Umbilical cord (tissue), 2 donors: ENCODE data around the gene SLC6A8. TPM values are rescaled to one million over a fixed set of nuclear protein-coding genes. Genes with fewer than 3 reads are reported as not detected.
"Not testable (repeated sequence)": the region's sequence is repeated elsewhere in the genome, so short reads cannot be mapped to it uniquely, and the experiment has no call there.

Experiments used
- DNase-seq: peaks from one replicate; pipeline ENCODE4 v3.0.0-alpha.2; 2015; ENCODE audit warnings: low spot score
- total RNA-seq: library from RNA; depleted of rRNA; stranded (reverse); fragments of >200 nt; gene quantifications from one replicate; pipeline ENCODE4 v1.2.3, GENCODE V29; 2014; ENCODE audit warnings: low replicate concordance; ENCODE audit not compliant: insufficient read depth

Gene SLC6A8
- total RNA-seq, 1 donor from 2014 or later: 27.0 TPM

DNA sequence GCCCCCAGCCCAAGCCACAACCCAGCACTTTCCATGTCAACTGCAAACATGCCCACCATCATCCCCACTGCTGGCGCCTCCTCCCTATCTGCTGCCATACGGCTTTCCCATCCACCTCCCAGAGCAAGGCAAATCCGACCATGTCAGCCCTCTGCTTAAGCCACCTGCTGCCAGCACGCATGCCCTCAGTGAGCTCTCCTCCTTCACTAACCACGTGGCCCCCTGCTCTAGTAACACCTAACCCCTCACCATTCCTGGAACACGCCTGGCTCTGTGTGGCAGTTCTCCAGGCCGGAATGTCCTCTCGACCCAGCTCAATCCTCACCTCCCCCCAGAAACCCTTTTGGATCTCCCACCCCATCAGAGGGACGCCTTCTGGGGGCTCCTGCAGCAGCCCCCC, 19.1 kb downstream of the SLC6A8 start:
- no peak for DNase-seq

DNA sequence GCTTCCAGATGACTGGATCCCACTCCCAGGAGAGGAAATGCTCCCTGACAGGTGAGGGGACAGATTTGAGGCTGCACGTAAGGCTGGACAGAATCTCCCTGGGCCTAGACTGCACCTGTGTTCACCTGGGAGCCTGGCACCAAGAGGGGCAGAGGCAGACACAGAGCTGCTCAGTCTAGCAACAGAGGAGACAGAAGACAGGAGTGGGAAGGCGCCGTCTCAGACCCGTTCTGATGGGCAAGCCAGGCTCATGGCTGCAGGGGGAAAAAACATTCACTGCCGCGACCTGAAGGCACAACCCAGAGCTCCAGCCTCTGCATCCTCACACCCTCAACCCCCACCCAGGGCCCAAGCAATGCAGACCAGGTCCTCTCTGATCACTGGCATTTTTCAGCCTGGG, 19.7 kb downstream of the SLC6A8 start:
- DNase-seq: no peak

DNA sequence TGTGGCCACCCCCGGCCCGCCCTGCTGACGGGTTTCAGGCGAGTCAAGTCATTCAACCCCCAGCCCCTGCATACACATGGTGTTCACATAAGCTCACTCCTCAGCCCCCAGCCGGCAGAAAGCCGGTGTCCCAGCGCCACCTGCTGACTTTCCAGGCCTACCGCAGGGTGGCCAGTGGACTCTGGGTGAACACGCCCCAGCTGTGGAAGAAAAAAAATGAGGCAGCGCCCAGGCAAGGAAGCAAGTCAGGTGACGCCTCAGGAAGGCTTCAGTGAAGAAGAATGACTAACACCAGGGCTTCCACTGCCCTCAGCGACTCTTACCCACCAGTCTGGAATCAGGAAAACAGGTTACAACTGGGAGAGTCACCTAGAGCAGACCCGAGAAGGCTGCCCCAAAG, 20.7 kb downstream of the SLC6A8 start:
- DNase-seq: peak; percentile 58

DNA sequence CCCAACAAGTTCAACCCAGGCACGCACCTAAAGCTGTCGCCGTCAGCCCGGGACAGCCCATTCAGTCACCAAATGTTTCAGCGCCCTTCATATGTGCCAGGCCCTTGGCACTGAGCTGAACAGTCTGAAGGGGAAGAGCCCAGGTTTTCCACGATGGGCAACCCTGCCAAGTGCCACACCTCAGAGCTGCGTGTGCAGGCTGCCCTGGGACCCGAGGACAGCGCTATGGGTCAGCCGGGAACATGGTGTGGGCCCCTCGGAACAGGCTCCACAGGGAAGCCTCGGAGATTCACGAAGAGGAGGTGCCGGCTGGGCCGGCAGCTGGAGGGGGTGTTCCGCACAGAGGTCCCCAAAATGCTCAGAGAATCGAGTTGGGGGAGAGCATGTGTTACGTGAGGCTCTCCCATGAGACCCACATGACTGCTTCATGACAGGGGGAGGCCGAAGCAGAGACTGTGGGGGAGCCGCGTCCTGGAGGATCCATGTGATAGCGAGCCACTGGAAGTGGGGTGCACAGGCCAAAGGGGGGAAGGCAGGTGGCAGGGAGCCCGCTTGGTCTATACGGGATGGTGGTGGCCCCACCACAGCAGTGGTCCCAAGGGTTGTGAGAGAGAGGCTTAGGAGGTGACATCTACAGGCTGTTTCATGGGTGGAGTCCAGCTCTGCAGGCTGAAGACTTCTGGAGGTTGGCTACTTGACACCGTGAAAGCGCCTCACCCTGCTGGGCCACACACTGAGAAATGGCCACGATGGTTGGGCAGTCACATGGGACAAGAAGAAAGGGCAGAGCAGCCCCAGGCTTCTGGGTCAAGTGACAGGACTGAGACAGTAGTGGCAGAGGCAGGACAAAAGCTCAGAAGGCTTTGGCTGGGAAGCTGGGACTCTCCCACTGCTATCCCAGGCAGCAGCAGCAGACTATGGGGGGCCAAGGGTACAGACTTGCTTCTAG, 22.3 kb downstream of the SLC6A8 start:
- no peak for DNase-seq

DNA sequence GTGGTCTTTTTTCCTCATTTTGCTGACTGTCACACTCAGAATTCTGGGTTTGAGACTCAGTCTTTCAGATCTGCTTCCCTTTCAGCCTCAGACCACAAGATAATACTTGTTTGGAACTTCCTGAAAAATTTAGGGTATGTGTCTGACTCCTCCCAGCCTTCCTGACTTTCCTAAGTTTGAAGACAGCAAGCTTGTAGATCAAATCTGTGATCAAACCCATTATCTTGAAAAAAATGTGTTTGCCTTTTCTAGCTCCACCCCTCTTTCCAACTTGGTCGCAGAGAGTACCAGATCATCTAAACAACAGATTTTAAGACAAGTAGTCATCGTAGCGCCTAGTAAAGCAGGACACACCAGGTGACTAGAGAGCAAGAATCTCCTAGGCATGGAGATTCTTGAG, 26.5 kb downstream of the SLC6A8 start:
- DNase-seq: no peak

DNA sequence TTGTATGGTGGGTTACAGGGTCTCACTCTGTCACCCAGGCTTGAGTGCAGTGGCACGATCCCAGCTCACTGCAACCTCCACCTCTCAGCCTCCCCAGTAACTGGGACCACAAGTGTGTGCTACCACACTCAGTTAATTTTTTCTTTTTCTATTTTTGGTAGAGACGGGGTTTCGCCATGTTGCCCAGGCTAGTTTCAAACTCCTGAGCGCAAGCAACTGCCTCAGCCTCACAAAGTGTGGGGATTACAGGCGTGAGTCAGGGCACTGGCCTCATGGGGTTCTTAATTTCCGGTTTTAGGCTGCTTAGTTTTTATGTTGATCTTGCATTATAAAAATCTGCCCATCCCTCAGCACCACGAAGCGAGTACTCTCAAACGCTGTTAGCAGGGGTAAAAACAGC, 29.7 kb downstream of the SLC6A8 start:
- no peak for DNase-seq

DNA sequence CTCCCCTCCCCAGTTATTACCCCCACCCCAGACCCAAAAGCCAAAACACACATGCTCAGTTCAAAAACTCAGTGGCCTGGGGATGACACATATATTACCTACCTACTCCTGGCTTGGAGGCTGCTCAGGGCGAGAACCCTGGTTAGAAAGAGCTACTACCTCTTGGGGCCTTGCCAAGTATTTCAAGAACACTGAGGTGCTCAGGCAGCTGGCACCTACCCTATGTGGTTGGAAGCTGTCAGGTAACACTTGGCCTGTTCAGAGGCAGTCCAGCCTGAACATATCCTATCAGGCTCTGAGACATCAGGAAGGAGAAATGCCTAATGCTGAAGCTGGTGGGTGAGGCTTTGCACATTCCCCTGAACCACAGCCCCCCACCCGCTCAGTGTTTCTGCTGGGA, 31.5 kb downstream of the SLC6A8 start:
- DNase-seq: no peak

DNA sequence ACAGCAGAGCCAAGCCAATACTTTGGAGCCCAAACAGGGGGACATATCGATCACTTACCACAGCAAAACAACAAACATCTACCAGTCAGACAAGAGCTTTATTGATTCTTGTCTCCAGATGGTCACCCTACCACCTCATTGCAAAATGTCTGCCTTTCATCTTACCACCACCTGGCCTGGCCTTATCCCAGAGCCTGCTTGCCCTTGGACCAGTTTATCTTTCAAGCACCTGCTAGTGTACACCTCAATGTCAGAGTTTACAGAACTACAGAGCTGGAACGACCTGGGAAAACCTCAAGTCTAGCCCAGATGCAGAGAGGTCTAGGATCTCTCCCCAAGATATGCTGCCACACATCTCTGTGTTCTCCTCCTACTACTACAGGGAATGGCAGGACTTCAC, 32.0 kb downstream of the SLC6A8 start:
- no peak for DNase-seq

DNA sequence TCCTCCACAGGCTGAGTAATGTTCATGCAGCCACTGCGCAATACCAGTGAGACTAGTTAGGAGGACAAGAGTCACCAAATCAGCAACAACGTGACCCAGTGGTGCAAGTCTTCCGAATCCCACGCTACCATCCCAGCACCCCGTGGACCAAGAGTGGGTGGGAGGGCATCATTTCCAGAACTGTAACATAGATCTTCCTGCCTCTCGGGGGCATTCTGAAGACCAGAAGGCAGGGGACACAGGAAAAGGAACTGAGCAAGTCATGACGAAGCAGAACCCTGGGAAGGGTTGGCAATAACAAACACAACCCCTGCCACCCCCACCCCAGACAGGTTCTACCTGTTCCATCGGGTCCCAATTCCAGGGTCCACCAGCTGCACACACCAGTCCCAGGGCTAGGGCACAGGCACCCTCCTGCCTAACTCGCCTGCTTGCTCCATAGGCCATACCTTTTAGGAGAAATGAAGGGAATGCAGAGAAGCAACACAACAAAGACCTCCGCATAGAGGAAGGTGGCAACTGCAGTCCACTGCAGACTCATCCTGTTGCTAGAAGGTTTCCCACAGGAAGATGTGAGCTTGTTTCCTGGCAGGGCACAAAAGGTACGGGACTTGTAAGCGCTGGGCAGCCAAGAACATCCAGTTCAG, 35.1 kb downstream of the SLC6A8 start:
- DNase-seq: no peak

DNA sequence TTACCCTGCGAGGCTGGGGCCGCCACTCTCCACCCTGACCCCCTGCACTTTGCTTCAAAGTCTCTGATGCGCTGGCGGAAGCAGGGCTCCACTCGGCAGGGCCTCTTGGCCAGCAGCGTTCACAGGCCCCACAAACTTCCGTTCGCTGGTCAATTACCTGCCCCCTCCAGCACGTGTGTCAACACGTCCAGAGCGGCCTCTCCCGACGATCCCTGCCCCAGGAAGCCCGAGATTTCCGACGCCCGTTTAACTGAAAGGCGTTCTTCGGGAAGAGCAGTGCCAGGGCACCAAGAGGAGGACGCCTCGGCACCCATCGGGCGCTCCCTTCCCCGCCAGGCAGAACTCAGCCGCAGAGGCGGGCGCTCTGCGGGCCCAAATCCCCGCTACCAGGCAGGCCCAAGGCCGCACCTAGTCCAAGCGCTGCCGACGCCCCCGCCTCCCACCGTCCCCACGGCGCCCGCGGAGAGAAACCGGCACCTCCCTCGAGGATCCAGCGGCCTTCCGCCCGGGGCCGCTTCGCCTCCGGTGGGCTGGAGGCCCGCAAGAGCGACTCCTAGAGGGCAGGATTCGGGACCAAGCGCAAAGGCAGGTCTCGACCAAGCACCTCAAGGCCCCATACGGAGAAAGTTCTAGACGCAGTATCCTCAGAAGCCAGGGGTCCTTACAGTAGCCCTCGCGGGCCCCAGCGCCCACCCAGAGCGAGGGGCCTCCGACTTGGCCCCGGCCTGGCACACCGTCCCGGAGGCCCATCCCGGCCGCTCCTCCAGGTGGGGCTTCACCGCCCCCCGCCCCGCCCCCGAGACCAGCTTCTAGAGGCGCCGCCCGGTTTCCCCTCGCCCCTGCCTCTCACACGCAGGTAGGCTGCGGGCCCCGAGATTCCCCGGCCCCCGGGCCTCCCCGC, 35.9 kb downstream of the SLC6A8 start:
- DNase-seq: peak; percentile 31

DNA sequence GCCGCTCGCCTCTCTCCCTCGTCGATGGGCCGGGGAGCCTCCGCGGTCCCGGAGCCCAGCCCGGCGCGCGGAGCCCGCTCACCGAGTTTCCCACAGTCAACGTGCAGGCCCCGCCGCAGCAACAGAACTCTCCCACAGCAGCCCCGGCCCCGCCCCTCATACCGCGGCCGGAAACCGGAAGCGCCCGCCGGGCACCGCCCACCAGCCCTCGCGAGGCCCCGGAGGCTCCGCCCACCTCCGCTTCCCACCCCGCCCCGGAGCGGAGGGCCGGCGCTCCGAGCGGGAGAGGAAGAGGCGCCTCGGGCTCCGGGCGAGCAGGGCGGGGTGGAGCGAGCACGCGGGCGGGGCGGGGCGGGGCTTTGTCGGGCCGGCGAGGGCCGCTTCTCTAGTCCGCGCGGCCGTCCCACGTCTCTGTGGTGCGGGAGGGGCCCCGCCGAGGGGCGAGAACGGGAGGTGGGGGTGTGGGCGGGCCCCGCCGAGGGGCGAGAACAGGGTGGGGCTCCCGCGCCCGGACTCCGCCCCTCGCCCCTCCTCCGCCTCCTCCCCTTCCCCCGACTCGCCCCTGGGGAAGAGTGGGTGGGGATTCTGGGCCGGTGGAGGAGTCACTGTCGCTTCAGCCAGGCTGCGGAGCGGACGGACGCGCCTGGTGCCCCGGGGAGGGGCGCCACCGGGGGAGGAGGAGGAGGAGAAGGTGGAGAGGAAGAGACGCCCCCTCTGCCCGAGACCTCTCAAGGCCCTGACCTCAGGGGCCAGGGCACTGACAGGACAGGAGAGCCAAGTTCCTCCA, 36.7 kb downstream of the SLC6A8 start, which contains the start of the genes ABCD1 and BCAP31:
ABCD1 (plus strand) TSS at position 605 of the 787 bp plus-strand sequence. CDS start 411 bp downstream, outside the sequence.
BCAP31 (minus strand) TSS at position 136 of the 787 bp plus-strand sequence. CDS start 1,143 bp downstream, outside the sequence.
- peak; percentile 90 for DNase-seq

DNA sequence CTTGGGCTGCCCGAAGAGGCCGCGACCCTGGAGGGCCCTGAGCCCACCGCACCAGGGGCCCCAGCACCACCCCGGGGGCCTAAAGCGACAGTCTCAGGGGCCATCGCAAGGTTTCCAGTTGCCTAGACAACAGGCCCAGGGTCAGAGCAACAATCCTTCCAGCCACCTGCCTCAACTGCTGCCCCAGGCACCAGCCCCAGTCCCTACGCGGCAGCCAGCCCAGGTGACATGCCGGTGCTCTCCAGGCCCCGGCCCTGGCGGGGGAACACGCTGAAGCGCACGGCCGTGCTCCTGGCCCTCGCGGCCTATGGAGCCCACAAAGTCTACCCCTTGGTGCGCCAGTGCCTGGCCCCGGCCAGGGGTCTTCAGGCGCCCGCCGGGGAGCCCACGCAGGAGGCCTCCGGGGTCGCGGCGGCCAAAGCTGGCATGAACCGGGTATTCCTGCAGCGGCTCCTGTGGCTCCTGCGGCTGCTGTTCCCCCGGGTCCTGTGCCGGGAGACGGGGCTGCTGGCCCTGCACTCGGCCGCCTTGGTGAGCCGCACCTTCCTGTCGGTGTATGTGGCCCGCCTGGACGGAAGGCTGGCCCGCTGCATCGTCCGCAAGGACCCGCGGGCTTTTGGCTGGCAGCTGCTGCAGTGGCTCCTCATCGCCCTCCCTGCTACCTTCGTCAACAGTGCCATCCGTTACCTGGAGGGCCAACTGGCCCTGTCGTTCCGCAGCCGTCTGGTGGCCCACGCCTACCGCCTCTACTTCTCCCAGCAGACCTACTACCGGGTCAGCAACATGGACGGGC, 37.5 kb downstream of the SLC6A8 start:
- no peak for DNase-seq

DNA sequence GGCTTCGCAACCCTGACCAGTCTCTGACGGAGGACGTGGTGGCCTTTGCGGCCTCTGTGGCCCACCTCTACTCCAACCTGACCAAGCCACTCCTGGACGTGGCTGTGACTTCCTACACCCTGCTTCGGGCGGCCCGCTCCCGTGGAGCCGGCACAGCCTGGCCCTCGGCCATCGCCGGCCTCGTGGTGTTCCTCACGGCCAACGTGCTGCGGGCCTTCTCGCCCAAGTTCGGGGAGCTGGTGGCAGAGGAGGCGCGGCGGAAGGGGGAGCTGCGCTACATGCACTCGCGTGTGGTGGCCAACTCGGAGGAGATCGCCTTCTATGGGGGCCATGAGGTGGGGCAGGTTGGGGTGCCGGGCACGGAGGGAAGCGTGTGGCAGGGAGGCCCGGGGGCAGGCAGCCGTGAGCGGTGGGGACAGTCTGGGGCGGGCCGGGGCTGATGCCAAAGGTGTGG, 38.1 kb downstream of the SLC6A8 start:
- DNase-seq: no peak

DNA sequence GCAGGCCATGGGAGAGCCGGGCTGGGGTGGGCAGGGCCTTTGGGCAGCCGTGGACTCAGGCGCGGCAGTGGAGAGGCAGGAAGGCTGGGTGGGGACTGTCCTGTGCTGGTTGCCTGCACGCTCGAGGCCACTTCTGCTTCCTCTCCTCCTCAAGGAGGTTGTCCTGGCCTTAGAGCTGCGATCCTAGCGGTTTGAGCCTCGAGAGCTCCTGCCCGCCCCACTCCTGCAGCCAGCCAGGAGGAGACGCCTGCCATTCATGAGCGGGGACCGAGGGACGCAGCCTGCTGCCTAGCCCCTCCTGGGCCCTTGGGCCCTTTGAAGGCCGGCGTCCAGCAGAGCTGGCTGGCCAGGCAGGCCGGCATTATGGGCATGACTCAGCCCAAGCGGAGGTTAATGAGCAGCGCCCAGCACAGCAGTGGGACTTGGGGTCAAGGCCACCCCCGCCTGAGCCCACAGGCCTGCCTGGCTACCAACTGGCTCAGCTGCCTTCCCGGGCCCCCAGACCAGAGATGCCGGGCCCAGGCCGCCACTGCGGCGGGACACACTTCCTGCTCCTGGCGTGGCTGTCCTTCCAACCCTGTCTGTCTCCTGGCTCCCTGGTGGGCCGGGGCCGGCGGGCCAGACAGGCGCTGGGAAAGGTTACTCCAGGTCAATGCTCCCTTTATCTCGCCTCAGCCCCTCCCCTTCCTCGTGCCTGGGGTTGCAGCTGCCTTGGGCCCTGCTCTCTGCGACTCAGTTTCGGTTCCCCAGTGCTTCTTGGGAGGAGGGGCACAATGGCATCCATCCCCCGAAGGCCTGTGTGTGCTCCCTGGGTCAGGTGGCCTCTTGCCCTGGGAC, 38.8 kb downstream of the SLC6A8 start:
- peak; percentile 61 for DNase-seq

DNA sequence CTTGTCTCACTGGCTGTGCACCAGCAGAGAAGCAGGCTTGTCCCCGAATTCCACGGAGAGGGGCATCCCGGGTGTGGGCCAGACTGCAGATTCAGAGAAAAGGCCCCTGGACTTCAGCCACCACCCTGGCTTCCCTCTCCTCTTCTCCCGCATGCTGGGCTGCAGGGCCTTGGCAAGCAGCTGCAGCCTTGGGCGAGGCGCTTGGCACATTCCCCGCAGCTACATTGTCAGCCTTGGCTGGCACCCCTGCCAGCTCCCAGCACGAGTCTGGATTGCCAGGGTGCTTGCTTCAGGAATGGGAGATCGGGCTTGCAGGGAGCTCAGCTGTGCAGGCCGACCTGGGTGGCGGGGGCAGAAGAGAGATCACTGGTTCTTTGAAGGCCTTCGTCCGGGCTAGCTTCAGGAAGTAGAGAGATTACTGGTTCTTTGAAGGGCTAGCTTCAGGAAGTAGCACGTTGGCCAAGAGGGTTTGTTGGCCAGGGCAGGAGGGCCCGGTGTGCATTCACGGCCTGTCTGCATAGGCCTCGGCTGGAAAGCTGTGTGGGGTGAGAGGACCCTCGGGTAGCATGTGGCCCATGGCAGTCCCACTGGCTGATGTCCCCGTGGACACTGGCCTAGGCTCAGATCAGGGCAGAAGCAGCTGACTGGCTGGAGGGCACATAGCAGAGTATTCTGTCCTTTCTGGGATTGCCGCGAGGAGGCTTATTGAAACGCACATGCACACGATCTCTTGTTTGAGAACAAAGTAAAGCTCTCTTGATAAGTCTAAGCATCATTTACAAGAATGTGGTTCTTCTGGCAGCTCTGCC, 39.6 kb downstream of the SLC6A8 start:
- DNase-seq: no peak

DNA sequence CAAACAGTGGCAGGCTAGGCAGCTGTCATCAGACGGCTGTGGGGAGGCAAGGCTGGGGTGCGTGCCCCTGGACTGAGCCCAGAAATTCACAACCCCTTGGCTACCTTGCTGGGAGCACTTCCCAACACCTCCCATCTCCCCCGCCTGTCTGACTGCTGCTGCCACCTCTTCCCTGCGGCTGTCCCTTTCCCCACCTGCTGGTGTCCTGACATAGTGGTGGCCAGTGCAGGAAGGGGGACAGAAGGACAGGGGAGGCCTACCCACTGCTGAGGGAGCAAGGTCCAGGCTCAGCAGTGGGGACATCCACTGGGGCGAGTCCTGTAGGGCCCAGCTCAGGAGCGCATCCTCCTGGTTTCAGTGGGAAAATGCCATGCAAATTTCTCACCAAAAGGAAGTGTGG, 40.4 kb downstream of the SLC6A8 start:
- no peak for DNase-seq

DNA sequence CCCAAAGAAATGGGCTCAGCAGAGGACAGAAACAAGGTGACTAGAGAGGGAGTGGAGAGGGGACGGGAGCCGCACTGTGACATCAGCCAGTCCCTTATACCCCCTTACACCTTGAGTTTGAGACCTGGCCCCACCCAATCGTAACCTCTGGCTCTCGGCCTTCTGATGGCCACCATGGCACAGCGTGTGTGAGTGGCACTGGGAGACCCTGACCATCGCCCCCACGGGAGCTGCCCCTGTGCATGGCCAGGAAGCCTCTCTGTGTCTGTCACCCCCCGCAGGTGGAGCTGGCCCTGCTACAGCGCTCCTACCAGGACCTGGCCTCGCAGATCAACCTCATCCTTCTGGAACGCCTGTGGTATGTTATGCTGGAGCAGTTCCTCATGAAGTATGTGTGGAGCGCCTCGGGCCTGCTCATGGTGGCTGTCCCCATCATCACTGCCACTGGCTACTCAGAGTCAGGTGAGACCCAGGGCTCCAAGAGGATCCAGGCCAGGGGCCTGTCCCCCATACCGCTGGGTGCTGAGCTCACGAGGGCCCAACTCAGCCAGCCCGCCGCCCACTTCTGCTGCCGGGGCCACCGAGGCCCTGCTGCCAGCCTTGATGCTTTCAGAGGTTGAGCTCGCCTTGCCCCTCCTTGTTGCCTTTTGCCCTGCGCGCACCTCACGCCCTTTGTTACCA, 41.4 kb downstream of the SLC6A8 start:
- no peak for DNase-seq

DNA sequence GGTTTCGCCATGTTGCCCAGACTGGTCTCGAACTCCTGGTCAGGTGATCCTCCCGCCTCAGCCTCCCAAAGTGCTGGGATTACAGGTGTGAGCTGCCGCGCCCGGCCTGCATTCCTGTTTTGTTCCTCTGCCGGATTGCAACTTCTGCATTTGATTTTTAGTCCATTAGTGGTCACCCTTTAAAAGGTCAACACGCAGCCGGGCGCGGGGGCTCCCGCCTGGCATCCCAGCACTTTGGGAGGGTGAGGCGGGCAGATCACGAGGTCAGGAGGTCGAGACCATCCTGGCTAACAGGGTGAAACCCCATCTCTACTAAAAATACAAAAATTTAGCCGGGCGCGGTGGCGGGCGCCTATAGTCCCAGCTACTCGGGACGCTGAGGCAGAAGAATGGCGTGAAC, 42.4 kb downstream of the SLC6A8 start:
- DNase-seq: not testable (repeated sequence)
